Measurements from ENCODE around the gene ZNF100.
"Not testable (repeated sequence)": the region's sequence is repeated elsewhere in the genome, so short reads cannot be mapped to it uniquely, and the experiment has no call there.

- not testable (repeated sequence) for TF ChIP-seq POLR2A, CTCF (IDR thresholded peaks at IDR 0.05)
Measured at GRCh38 chr19:21808400-21809000, 41.1 kb upstream of the ZNF100 start.

Measured in adrenal gland (tissue), 5 donors.